ENCODE results near the gene MRPL37.
"Not testable (repeated sequence)": the region's sequence is repeated elsewhere in the genome, so short reads cannot be mapped to it uniquely, and the experiment has no call there.

Gene MRPL37

GRCh38 chr1:54230507-54231339 is 30.8 kb downstream of the MRPL37 start (continued):
- no peak for TF ChIP-seq BCL6B (tag by site-specific recombination; IDR thresholded peaks at IDR 0.05)

- POLR2A ChIA-PET; H3K9me3 ChIP-seq (ENCODE audit: control insufficient read depth, insufficient read depth, low read depth, low read length); H3K27ac ChIP-seq (ENCODE audit: extremely low read depth, low read depth, low read length); CTCF ChIA-PET; H3K4me1 ChIP-seq (ENCODE audit: control insufficient read depth, insufficient read depth, low read length); H3K4me3 ChIP-seq (ENCODE audit: low read depth, low read length): not testable (repeated sequence)
- H3K36me3 ChIP-seq (ENCODE audit: control insufficient read depth in 2 of 2, insufficient read depth in 1 of 2, low read length in 2 of 2) = peaks cover 0 to 19% of the 10 kb centered on the region in 2 experiments; a peak in 2 of 3 replicates
Observed at GRCh38 chr1:54233196-54233595, 33.2 kb downstream of the MRPL37 start.

GRCh38 chr1:54234284-54234683 is 34.3 kb downstream of the MRPL37 start:
- Histone ChIP-seq H3K36me3 (ENCODE audit: control insufficient read depth in 2 of 2, insufficient read depth in 1 of 2, low read length in 2 of 2) (peaks cover 0 to 29% of the 10 kb centered on the region in 2 experiments; a peak in 2 of 3 replicates), H3K27ac (ENCODE audit: extremely low read depth, low read depth, low read length) (no peak overlapping the region), H3K4me1 (ENCODE audit: control insufficient read depth, insufficient read depth, low read length) (no peaks in the 10 kb centered on the region), H3K9me3 (ENCODE audit: control insufficient read depth, insufficient read depth, low read depth, low read length) (no peaks in the 10 kb centered on the region), H3K4me3 (ENCODE audit: low read depth, low read length) (no peak overlapping the region)
- TF ChIP-seq ZNF473 (tag by site-specific recombination; IDR thresholded peaks at IDR 0.05) (no peak), EGR2 (tag by site-specific recombination; IDR thresholded peaks at IDR 0.05; ENCODE audit: low read depth) (no peak), KLF17 (tag by site-specific recombination; IDR thresholded peaks at IDR 0.05) (no peak), ZNF624 (tag by site-specific recombination; IDR thresholded peaks at IDR 0.05) (no peak), GLI2 (tag by site-specific recombination; IDR thresholded peaks at IDR 0.05; ENCODE audit: borderline replicate concordance, low read depth) (no peak)
- CTCF ChIA-PET = interaction anchor here (0.6 kb wide), 1 partner anchor 66 kb away, joined by 6 read pairs; no protein-coding TSS in a partner anchor
- POLR2A ChIA-PET = no interaction called here

GRCh38 chr1:54237586-54237985 is 37.6 kb downstream of the MRPL37 start:
- CTCF ChIA-PET = no interaction called here
- POLR2A ChIA-PET = no interaction called here
- H3K9me3 ChIP-seq (ENCODE audit: control insufficient read depth, insufficient read depth, low read depth, low read length) = no peaks in the 10 kb centered on the region
- no peaks in the 10 kb centered on the region for H3K4me1 ChIP-seq (ENCODE audit: control insufficient read depth, insufficient read depth, low read length)
- TF ChIP-seq ZNF350 (tag by site-specific recombination; IDR thresholded peaks at IDR 0.05) = no peak
- H3K27ac ChIP-seq (ENCODE audit: extremely low read depth, low read depth, low read length) = no peak overlapping the region
- H3K4me3 ChIP-seq (ENCODE audit: low read depth, low read length) = no peak overlapping the region
- peaks cover 0 to 48% of the 10 kb centered on the region in 2 experiments; a peak in 2 of 3 replicates for H3K36me3 ChIP-seq (ENCODE audit: control insufficient read depth in 2 of 2, insufficient read depth in 1 of 2, low read length in 2 of 2)

- no peaks in the 10 kb centered on the region for H3K4me1 ChIP-seq (ENCODE audit: control insufficient read depth, insufficient read depth, low read length)
- H3K9me3 ChIP-seq (ENCODE audit: control insufficient read depth, insufficient read depth, low read depth, low read length) = no peaks in the 10 kb centered on the region
- TF ChIP-seq ZNF324 (tag by site-specific recombination; IDR thresholded peaks at IDR 0.05) (no peak), ZNF335 (tag by site-specific recombination; conservative IDR thresholded peaks at IDR 0.05) (no peak), EGR2 (tag by site-specific recombination; IDR thresholded peaks at IDR 0.05; ENCODE audit: low read depth) (0 out of 2 replicates have a peak, but pooled peaks have one; percentile 6), ZNF18 (tag by site-specific recombination; IDR thresholded peaks at IDR 0.05) (no peak), ZIC2 (tag by site-specific recombination; IDR thresholded peaks at IDR 0.05) (peak; percentile 49), ZFP69B (tag by site-specific recombination; IDR thresholded peaks at IDR 0.05) (no peak), ZNF701 (tag by site-specific recombination; IDR thresholded peaks at IDR 0.05) (no peak), ZNF521 (tag by site-specific recombination; IDR thresholded peaks at IDR 0.05) (no peak), ZNF473 (tag by site-specific recombination; IDR thresholded peaks at IDR 0.05) (no peak), ZNF76 (tag by site-specific recombination; IDR thresholded peaks at IDR 0.05; ENCODE audit: borderline replicate concordance, low read depth) (no peak), ZNF654 (tag by site-specific recombination; IDR thresholded peaks at IDR 0.05; ENCODE audit: low read depth) (no peak)
- ChIA-PET POLR2A (no interaction called here), CTCF (interaction anchor here (0.7 kb wide), 1 partner anchor 15 kb away, joined by 4 read pairs; no protein-coding TSS in a partner anchor)
- H3K27ac ChIP-seq (ENCODE audit: extremely low read depth, low read depth, low read length) = no peak overlapping the region
- peaks cover 0 to 56% of the 10 kb centered on the region in 2 experiments; a peak in 2 of 3 replicates for H3K36me3 ChIP-seq (ENCODE audit: control insufficient read depth in 2 of 2, insufficient read depth in 1 of 2, low read length in 2 of 2)
- no peak overlapping the region for H3K4me3 ChIP-seq (ENCODE audit: low read depth, low read length)
Observed at GRCh38 chr1:54238353-54239034, 38.5 kb downstream of the MRPL37 start.

All from HEK293 (cell line).